Measurements from ENCODE around the gene TMEM164.

DNA sequence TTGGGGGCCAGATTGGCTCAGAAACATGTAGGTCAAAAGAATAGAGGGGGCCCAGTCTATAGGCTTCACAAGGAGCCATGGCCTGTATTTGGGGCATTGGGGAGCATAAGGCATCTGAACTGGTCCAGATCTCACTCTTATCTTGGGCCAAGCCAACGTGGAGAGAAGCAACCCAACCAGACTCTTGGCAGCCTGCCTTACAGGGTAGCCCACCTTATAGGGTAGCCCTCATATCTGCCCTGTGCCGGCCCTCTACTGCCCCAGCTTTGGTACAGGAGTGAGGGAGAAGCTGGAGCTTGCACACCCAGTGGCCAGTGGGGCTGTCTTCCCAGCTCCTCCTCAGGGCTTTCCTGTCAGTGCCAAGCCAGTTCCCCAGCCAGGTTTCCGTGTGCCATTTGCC lies 172.8 kb downstream of the TMEM164 start:
- TF ChIP-seq POLR2A (IDR thresholded peaks at IDR 0.05; ENCODE audit: low read depth, low read length), result no peak
- TF ChIP-seq TAF1 (IDR thresholded peaks at IDR 0.05; ENCODE audit: borderline replicate concordance, low read depth, low read length), result no peak

Data from GM12892 (cell line).